ENCODE results near the gene HOTAIR.

The HOTAIR gene

DNA sequence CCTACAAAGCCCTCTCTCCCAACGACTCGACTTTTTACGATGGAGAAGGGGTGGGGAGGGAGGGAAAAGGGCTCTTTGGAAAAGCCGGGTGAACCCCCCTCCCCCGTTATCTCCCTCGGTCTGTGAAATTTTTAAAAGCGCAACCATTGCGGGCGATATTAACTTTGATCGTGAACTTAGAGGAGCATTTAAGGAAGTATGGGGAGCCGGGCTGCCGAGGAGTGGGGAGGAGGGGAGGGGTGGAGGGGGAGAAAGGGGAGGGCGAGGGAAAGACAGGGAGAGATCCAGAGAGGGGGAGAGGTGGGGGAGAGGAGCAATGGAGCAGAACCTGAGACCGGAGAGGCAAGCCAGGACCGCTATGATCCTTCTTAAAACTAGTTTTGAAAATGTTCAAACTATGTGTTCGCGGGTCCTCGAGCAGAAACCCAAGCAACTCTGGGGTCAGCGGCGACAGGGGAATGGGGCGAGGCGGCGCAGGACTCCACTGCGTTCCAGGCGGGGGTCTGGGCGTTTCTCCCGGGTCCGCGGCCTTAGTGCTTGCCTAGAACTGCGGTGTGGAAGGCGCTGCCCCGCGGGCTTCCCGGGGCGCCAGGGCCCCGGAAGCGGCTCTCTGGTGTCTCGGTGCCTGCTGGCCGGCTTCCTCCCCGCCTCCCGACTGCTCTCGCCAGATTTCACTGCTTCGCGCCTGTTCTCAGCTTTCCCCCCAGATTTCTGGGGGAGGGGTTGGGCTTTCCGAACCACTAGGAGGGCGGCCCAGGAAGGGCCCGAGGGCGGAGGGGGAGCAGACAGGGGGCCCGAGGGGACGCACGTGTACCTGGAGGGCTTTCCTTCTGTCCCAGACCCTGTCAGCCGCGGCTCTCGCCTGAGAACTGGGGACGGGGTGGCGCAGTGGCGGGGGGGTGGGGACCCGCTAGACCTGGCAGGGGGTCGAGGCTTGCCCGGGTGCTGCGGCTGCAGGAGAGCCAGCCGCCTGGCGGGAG, at the start of gene HOTAIR:
HOTAIR (minus strand) TSS at position 871 of the 980 bp plus-strand sequence.
- no peak for DNase-seq (ENCODE audit: low spot score)

- DNase-seq (ENCODE audit: low spot score) = no peak
Observed at GRCh38 chr12:54024127-54024526, 49.4 kb upstream of the HOTAIR start.

DNA sequence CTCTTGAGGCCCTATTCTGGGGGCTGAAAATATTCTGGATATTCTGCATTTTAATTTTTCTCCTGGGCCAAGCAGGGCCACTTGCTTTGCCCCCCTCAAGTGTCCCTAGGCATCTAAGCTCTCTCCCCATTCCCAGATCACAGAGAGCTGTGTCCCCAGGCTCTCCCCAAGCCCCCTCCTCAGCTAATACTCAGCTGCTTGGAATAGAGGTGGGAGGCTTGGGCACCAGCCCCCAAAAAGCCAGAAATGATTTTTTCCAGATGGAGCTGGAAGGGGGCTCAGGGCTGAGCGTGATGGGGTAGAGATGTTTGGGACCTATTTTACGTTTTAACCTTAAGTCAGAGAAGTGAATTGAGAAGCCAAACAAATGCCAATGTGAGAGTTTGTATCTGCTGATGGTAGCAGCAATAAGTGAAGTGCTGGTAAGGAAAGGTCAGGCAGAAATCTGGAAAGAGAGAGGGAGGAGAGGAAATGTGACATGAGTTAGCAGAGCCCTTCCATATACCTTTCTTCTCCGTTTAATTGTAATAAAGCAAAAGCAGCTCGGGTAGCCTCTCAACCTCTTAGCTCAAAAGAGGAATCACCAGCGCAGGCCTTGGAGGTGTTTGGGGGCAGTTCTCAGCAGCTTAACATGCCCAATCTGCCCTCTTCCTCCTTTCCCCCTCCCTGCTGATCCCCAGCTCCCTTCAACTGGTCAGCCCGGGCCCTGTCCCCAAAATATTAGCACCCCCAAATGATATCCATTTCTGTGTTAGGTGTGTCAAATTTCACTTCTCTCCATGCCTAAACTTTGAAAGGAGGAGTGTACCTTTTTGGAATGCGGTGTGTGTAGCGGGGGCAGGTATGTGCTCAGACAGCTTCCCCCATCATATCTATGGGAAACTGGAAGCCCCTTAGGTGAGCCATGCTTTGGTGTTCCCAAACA, 48.5 kb upstream of the HOTAIR start:
- no peak for DNase-seq (ENCODE audit: low spot score)

DNA sequence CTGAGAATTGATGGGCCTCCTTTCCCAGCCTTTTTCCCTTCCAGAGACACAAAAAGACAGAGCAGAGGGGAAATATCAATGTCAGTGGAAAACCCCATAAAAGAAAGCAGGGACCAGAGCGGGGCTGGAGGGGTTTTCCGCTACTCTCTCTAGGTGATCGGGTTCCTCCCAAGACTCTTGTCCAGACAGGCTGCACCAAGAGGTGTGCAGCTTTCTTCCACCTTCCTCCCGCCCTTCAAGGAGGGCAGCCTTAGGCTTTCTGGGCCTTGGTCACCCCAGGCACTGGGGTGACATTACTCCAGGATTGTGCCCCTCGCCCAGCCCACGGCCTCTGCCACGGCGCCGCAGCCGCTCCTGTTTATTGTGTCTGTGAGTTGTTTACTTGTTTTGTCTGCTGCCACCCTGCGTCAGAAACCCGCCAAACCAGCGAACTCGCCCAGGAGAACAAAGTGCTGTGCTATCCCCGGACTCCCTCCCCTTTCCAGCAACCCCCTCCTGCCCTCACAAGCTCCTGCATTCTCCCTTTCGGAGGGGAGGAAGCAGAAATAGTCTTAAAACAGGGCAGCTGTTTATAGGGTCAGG, 46.8 kb upstream of the HOTAIR start:
- DNase-seq (ENCODE audit: low spot score) = no peak

- DNase-seq (ENCODE audit: low spot score) = no peak
Observed at GRCh38 chr12:54020591-54021405, 46.0 kb upstream of the HOTAIR start.

DNA sequence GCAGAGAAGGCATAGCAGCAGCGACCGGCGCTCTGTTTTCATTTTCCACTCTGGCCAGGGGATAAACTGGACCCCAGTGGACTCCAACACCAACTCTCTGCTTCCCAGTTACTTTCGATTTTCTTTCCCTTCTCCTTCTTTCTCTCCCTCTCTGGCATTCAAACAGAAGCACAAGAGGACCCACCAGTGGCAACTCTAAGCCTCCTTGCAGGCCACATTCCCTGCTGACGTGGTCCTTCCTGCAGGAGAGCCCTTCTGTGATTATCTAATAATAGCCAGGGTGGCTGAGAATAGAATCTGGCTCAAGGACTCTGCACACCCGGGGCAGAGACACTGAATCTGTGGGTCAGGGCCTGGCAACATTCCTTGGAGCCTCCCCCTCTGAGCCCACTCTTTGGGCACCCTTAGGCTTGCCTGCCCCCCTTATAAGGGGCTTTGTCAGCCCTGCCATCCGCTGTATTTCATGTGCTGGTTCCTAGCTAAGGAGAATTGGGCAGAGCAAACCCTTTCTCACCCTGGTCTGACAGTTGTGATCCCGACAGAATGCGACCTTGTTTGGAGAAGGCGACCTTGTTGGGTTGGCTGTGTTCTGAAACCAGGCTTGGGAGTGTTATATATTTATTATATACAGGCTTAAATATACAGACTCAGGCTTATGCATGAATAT, 45.3 kb upstream of the HOTAIR start:
- no peak for DNase-seq (ENCODE audit: low spot score)

DNA sequence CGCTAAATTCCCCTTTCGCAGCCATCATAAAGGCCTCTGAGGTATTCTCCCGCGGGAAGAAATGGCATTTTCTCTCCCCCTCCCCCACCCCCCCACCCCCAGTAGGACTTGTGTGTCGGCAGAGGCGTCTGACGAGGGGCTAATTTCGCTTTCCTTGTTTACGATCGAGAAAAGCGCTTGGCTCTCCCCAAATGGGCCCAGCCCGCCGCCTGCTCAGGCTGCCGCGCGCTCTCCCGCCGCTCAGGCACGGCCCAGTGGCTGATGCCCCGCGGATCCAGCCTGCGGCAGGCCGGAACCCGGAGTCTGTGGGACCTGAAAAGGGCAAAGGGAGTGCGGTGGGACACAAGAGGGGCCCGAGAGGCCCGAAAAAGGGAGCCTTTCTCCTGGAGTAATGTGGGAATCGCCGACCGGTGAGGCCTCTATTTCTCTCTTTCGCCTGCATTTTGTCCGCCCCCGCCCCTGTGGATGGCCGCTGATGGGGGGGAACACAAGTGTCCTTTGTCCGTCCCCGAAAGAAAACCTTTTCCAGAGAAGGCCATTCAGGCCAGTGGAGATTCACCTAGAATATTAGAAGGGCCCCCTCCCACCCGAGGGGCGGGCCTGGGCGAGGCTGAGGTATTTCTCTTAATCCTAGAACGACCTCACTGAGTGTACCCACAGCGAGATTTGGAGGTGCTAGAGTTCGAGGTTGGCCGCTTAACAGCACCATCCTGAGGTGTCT, 44.5 kb upstream of the HOTAIR start:
- no peak for DNase-seq (ENCODE audit: low spot score)

GRCh38 chr12:54018468-54018984, 43.8 kb upstream of the HOTAIR start:
- DNase-seq (ENCODE audit: low spot score) = no peak

GRCh38 chr12:54017878-54018467, 43.2 kb upstream of the HOTAIR start:
- peak; percentile 83 for DNase-seq (ENCODE audit: low spot score)

- peak; percentile 25 for DNase-seq (ENCODE audit: low spot score)
Observed at GRCh38 chr12:54017027-54017788, 42.5 kb upstream of the HOTAIR start.

DNA sequence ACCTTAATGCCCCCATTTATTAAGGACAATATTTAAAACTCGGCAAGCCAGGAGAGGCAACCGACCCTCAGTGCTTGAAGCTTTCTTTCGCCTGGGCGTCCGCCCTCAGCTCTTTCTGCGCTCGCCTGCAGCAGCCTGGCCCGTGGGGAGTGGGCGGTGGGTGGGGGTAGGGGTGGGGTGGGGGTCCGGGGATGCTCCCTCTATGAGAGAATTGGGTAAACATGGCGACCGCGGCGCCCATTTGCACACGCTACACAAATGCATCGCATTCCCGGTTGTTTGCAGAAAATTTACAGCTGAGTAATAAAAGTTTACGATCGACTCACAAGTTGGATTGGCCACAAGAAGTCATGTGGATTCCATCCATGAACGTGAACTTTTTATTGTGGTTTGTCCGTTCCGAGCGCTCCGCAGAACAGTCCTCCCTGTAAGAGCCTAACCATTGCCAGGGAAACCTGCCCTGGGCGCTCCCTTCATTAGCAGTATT, 41.8 kb upstream of the HOTAIR start:
- DNase-seq (ENCODE audit: low spot score) = peak; percentile 88

DNA sequence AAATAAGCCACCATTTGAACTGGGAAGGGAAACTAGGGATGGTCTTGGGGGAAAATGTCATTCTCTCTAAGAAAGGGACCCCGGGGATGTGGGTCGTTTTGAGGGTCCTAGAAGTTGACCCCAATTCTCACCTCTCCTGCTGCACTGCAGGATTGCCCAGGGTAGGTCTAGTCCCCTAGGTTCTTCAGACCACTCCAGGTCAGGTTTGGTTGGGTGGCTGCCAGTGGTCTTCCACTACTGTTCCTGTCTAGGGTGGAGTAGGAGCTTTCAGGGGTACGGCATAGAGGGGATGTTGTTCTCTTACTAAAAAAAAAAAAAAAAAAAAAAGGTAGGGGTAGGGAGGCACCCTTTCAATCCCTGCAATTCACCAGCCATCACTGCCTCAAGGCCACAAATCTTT, 41.3 kb upstream of the HOTAIR start:
- no peak for DNase-seq (ENCODE audit: low spot score)

GRCh38 chr12:54015018-54015931, 40.5 kb upstream of the HOTAIR start:
- DNase-seq (ENCODE audit: low spot score) = no peak

DNA sequence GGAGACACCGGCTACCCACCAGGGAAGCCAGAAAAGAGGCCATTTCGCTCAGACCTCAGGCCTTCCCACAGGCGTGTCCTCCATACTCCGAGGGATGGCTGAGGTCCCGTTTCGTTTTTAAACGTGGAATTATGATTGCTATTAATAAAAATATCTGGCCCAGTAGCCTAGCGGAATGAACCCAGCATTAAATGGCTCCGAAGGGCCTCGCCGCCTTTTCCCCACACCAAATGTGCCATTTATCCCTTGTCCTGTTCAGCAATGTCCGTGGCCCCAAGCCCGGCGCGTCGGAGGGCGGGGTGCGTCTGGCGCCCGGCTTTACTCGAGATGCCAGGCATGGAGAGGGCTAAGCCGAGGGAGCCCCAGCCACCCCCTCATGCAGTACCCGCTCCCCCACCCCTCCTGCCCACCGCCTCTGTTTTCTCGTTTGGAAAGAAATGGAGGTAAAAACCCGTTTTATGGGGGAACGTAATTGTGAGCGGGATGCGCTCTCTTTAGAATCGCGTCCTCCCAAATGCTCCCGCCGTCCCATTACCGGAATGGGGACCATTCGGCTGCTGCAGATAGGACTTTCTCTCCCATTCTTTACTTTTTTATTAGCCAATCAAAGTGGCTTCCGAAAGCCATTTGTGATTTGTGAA, 39.7 kb upstream of the HOTAIR start:
- no peak for DNase-seq (ENCODE audit: low spot score)

GRCh38 chr12:54012631-54013409, 38.1 kb upstream of the HOTAIR start:
- no peak for DNase-seq (ENCODE audit: low spot score)

All from LoVo (cell line).